Mesendoderm (in vitro differentiated cells): ENCODE measurements around the gene JPT1.
"Not testable (repeated sequence)": the region's sequence is repeated elsewhere in the genome, so short reads cannot be mapped to it uniquely, and the experiment has no call there.

Experiments
- DNase-seq: peaks from one replicate; pipeline ENCODE4 v3.0.0; 2013
- H2AK5ac ChIP-seq: 2 replicates; pipeline ENCODE4 v1.6.1; 2013; ENCODE audit warnings: low read length, inconsistent platforms
- H2BK120ac ChIP-seq: 2 replicates; pipeline ENCODE4 v1.6.1; 2013; ENCODE audit warnings: low read depth, mild to moderate bottlenecking, low read length, moderate library complexity, mixed read lengths
- H2BK15ac ChIP-seq: replicated peaks from 2 replicates; pipeline ENCODE4 v1.6.1; 2013; ENCODE audit warnings: low read depth, mild to moderate bottlenecking, moderate library complexity
- H2BK5ac ChIP-seq: 2 replicates; pipeline ENCODE4 v1.6.1; 2013; ENCODE audit warnings: low read length, inconsistent platforms
- H3K18ac ChIP-seq: 2 replicates; pipeline ENCODE4 v1.6.1; 2013; ENCODE audit warnings: mild to moderate bottlenecking, low read length, mixed read lengths
- H3K23ac ChIP-seq: one replicate; pipeline ENCODE4 v1.6.1; 2013; ENCODE audit warnings: low read length
- H3K27ac ChIP-seq: 2 replicates; pipeline ENCODE4 v1.5.1; 2013; ENCODE audit warnings: low read depth, mild to moderate bottlenecking, inconsistent platforms, low read length, moderate library complexity
- H3K27me3 ChIP-seq: 2 replicates; pipeline ENCODE4 v1.6.1; 2013; ENCODE audit warnings: low read length, control low read depth, mild to moderate bottlenecking, inconsistent platforms; ENCODE audit not compliant: insufficient read depth, poor library complexity
- H3K36me3 ChIP-seq: 2 replicates; pipeline ENCODE4 v1.6.1; 2013; ENCODE audit warnings: low read length, inconsistent platforms; ENCODE audit not compliant: control insufficient read depth, insufficient read depth
- H3K4ac ChIP-seq: one replicate; pipeline ENCODE4 v1.6.1; 2013; ENCODE audit warnings: low read depth, mild to moderate bottlenecking, low read length, moderate library complexity
- H3K4me1 ChIP-seq: 2 replicates; pipeline ENCODE4 v1.6.1; 2013; ENCODE audit warnings: low read depth, low read length, inconsistent platforms; ENCODE audit not compliant: control insufficient read depth
- H3K4me2 ChIP-seq: 2 replicates; pipeline ENCODE4 v1.6.1; 2013; ENCODE audit warnings: low read length
- H3K4me3 ChIP-seq: 2 replicates; pipeline ENCODE4 v1.5.1; 2013; ENCODE audit warnings: mild to moderate bottlenecking, low read length
- H3K56ac ChIP-seq: one replicate; pipeline ENCODE4 v1.6.1; 2013; ENCODE audit warnings: low read length
- H3K79me1 ChIP-seq: 2 replicates; pipeline ENCODE4 v1.6.1; 2013; ENCODE audit warnings: low read length, inconsistent platforms
- H3K79me2 ChIP-seq: 2 replicates; pipeline ENCODE4 v1.6.1; 2013; ENCODE audit warnings: mild to moderate bottlenecking, low read length; ENCODE audit not compliant: control insufficient read depth, insufficient read depth
- H3K9ac ChIP-seq: 2 replicates; pipeline ENCODE4 v1.6.1; 2013; ENCODE audit warnings: low read length, inconsistent platforms
- H4K5ac ChIP-seq: one replicate; pipeline ENCODE4 v1.6.1; 2013; ENCODE audit warnings: low read length
- H4K8ac ChIP-seq: one replicate; pipeline ENCODE4 v1.6.1; 2013; ENCODE audit warnings: low read depth, mild to moderate bottlenecking, control low read depth, low read length, moderate library complexity
- WGBS: extraction: QIAGEN DNeasy Blood & Tissue Kit; methylation state at CpG from one replicate; pipeline ENCODE4 v1.1.7; 2013; ENCODE audit warnings: low lambda C conversion rate, missing lambda C conversion rate; ENCODE audit not compliant: insufficient coverage; ENCODE audit errors: extremely low coverage; 5-methylcytosine and 5-hydroxymethylcytosine counted together

JPT1 gene

DNA sequence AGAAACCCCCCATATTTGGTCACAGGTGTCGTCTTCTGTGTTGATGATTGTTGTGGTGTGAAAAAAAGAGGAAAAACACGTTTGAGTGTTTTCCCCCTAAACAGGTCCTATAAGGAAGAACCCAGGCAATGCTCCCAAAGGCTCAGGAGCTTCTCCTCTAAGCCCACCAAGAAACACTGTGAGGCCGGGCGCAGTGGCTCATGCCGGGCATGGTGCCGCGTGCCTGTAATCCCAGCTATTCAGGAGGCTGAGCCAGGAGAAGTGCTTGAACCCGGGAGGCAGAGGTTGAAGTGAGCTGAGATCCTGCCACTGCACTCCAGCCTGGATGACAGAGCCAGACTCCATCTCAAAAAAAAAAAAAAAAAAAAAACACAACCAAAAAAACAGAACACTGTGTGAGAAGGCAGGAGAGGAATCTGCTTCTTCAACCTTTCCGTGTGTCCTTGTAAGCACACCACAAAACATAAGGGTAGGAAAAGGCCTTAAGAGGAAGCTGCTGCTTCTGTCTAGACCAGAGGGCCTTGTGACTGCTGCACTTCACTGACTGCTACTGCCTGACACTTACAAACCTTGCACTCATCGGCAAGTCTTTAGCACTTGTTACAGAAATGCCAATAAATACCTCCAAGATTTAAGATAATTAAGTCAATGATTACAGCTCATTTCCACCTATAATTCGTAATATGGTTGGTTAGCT, 9.3 kb downstream of the JPT1 start:
- H4K5ac ChIP-seq, result no peak overlapping the region
- H3K23ac ChIP-seq, result no peak overlapping the region
- no CpG with 5 or more reads among the region's 11 CpGs for WGBS
- no peak for DNase-seq
- H3K9ac ChIP-seq, result no peak overlapping the region
- H3K4me1 ChIP-seq, result no peaks in the 10 kb centered on the region
- H3K27me3 ChIP-seq, result no peaks in the 10 kb centered on the region
- no peak overlapping the region for H3K56ac ChIP-seq
- H4K8ac ChIP-seq, result no peak overlapping the region
- no peak overlapping the region for H3K18ac ChIP-seq
- H3K79me1 ChIP-seq, result peaks cover 11% of the 10 kb centered on the region
- H3K79me2 ChIP-seq, result peaks cover 19% of the 10 kb centered on the region
- no peak overlapping the region for H3K27ac ChIP-seq
- no peak overlapping the region for H2BK15ac ChIP-seq
- peaks cover 26% of the 10 kb centered on the region for H3K36me3 ChIP-seq
- H3K4me2 ChIP-seq, result no peak overlapping the region
- no peak overlapping the region for H3K4ac ChIP-seq
- H2BK5ac ChIP-seq, result no peak overlapping the region
- no peak overlapping the region for H2AK5ac ChIP-seq
- no peak overlapping the region for H3K4me3 ChIP-seq
- H2BK120ac ChIP-seq, result no peak overlapping the region

DNA sequence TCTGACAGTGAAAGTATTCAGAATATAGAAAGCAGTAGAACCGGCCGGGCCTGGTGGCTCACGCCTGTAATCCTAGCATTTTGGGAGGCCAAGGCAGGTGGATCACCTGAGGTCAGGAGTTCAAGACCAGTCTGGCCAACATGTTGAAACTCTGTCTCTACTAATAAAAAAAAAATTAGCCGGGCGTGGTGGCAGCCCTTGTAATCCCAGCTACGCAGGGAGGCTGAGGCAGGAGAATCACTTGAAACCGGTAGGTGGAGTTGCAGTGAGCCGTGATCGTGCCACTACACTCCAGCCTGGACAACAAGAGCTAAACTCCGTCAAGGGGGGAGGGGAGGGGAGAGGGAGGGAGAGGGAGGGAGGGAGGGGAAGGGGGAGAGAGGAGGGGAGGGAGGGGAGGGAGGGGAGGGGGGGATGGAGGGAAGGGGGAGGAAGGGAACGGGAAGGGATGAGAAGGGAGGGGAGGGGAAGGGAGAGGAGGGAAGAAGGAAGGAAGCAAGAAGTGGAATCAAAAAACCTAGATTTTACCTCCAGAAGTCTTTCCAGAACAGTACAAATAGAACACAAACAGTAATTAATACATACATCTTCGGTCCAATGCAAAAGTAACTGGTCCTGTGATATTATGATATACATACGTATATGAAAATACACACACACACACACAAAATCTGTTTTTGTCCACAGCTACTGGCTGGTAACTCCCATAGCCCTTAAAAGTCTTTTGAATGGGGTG, 11.9 kb downstream of the JPT1 start:
- no peaks in the 10 kb centered on the region for H3K4me1 ChIP-seq
- H3K18ac ChIP-seq, result no peak overlapping the region
- H3K56ac ChIP-seq, result no peak overlapping the region
- H3K27ac ChIP-seq, result no peak overlapping the region
- H2BK120ac ChIP-seq, result no peak overlapping the region
- H3K4me3 ChIP-seq, result no peak overlapping the region
- no peak overlapping the region for H3K9ac ChIP-seq
- DNase-seq, result peak; percentile 36
- H4K8ac ChIP-seq, result no peak overlapping the region
- H2AK5ac ChIP-seq, result no peak overlapping the region
- no peak overlapping the region for H2BK15ac ChIP-seq
- H3K4me2 ChIP-seq, result no peak overlapping the region
- no peaks in the 10 kb centered on the region for H3K27me3 ChIP-seq
- no peak overlapping the region for H3K23ac ChIP-seq
- no peak overlapping the region for H4K5ac ChIP-seq
- H3K79me2 ChIP-seq, result no peaks in the 10 kb centered on the region
- peaks cover 24% of the 10 kb centered on the region for H3K36me3 ChIP-seq
- H3K4ac ChIP-seq, result no peak overlapping the region
- H2BK5ac ChIP-seq, result no peak overlapping the region
- WGBS, result no CpG with 5 or more reads among the region's 13 CpGs
- peaks cover 10% of the 10 kb centered on the region for H3K79me1 ChIP-seq

DNA sequence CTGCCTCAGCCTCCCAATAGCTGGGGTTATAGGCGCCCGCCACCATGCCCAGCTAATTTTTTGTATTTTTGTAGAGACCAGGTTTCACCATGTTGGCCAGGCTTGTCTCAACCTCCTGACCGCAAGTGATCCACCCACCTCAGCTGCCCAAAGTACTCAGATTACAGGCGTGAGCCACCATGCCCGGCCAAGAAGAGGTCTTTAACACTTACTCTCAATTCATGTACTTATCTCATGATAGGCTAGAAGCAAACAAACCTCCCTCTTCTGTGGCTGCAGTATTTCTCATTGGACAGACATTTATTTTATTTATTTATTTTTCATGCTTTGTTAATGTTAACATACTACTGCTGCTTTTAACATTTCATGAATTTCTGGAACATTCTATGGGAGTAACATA, 15.8 kb downstream of the JPT1 start:
- peaks cover 3% of the 10 kb centered on the region for H3K79me1 ChIP-seq
- no peaks in the 10 kb centered on the region for H3K4me1 ChIP-seq
- no peak overlapping the region for H3K9ac ChIP-seq
- no peak overlapping the region for H3K18ac ChIP-seq
- no peak overlapping the region for H3K4me3 ChIP-seq
- H3K56ac ChIP-seq, result no peak overlapping the region
- H2BK120ac ChIP-seq, result no peak overlapping the region
- no CpG with 5 or more reads among the region's 5 CpGs for WGBS
- no peak for DNase-seq
- no peak overlapping the region for H2BK15ac ChIP-seq
- no peak overlapping the region for H3K23ac ChIP-seq
- no peak overlapping the region for H2BK5ac ChIP-seq
- H3K79me2 ChIP-seq, result no peaks in the 10 kb centered on the region
- H3K4me2 ChIP-seq, result no peak overlapping the region
- no peaks in the 10 kb centered on the region for H3K27me3 ChIP-seq
- no peak overlapping the region for H3K4ac ChIP-seq
- no peak overlapping the region for H2AK5ac ChIP-seq
- H4K8ac ChIP-seq, result no peak overlapping the region
- no peak overlapping the region for H4K5ac ChIP-seq
- peaks cover 6% of the 10 kb centered on the region for H3K36me3 ChIP-seq
- H3K27ac ChIP-seq, result no peak overlapping the region

DNA sequence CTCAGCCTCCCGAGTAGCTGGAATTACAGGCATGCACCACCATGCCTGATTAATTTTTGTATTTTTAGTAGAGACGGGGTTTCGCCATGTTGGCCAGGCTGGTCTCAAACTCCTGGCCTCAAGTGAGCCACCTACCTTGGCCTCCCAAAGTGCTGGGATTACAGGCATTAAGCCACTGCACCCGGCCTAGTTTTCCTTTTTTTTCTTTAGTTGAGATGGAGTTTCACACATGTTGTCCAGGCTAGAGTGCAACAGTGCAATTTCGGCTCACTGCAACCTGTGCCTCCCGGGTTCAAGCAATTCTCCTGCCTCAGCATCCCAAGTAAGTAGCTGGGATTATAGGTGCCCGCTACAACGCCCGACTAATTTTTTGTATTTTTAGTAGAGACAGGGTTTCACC, 16.6 kb downstream of the JPT1 start:
- H4K8ac ChIP-seq, H4K5ac ChIP-seq, H3K27me3 ChIP-seq, H2BK120ac ChIP-seq, H3K9ac ChIP-seq, H3K27ac ChIP-seq, H3K79me1 ChIP-seq, DNase-seq, H2AK5ac ChIP-seq, H3K79me2 ChIP-seq, H2BK5ac ChIP-seq, H3K4ac ChIP-seq, H2BK15ac ChIP-seq, H3K56ac ChIP-seq, H3K4me2 ChIP-seq, H3K18ac ChIP-seq, H3K4me3 ChIP-seq, H3K23ac ChIP-seq, H3K4me1 ChIP-seq, H3K36me3 ChIP-seq: not testable (repeated sequence)
- WGBS, result no CpG with 5 or more reads among the region's 9 CpGs

DNA sequence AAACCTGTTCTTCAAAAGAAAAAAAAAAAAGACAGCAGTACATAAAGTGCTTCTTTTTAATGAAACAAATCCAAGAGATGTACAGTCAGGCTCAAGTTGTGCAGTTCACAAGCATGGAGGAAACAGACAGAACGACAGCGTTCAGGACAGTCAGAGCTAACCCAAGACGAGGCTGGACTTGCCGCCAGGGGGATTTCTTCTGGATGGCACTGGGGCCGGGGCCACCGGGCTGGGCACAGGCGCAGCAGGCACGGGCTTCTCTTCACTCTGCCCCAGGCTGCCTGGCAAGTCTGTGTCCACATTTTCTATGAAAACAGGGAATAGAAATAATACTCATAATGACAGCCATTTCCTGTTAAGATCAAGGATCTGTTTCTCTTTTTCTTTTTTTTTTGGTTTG, 18.4 kb downstream of the JPT1 start:
- Histone ChIP-seq H3K4me3 (no peak overlapping the region), H3K79me1 (no peaks in the 10 kb centered on the region), H3K23ac (no peak overlapping the region), H3K4ac (no peak overlapping the region), H2BK120ac (no peak overlapping the region), H4K5ac (no peak overlapping the region), H3K79me2 (no peaks in the 10 kb centered on the region), H3K56ac (no peak overlapping the region), H2AK5ac (no peak overlapping the region), H3K36me3 (peaks cover 3% of the 10 kb centered on the region), H2BK5ac (no peak overlapping the region), H3K27ac (no peak overlapping the region), H3K9ac (no peak overlapping the region), H3K27me3 (no peaks in the 10 kb centered on the region), H3K4me1 (no peaks in the 10 kb centered on the region), H4K8ac (no peak overlapping the region), H2BK15ac (no peak overlapping the region), H3K4me2 (no peak overlapping the region), H3K18ac (no peak overlapping the region)
- DNase-seq, result no peak
- WGBS, result no CpG with 5 or more reads among the region's 8 CpGs
